ENCODE results near the gene GRIA4. TPM values are rescaled to one million over a fixed set of nuclear protein-coding genes. Genes with fewer than 3 reads are reported as not detected.

The GRIA4 gene
- total RNA-seq, 1 donor from 2014 or later = not detected

- intact Hi-C loops (cut with DNase I) = no loop called here
- Histone ChIP-seq H3K27me3 (no peaks in the 10 kb centered on the region), H3K27ac (no peak overlapping the region), H3K4me3 (no peak overlapping the region), H3K36me3 (no peaks in the 10 kb centered on the region), H3K4me1 (no peaks in the 10 kb centered on the region), H3K9me3 (no peaks in the 10 kb centered on the region)
- no peak for TF ChIP-seq POLR2AphosphoS5 (IDR thresholded peaks at IDR 0.05; ENCODE audit: insufficient read depth in 1 of 2, low read depth in 1 of 2)
- no peak for TF ChIP-seq CTCF (IDR thresholded peaks at IDR 0.05)
- no peak for TF ChIP-seq POLR2A (IDR thresholded peaks at IDR 0.05)
- DNase-seq (ENCODE audit: extremely low spot score in 2 of 2) = no peak
Observed at GRCh38 chr11:105900515-105901035, 290.7 kb downstream of the GRIA4 start.

GRCh38 chr11:105903113-105903512, 293.2 kb downstream of the GRIA4 start:
- H3K4me1 ChIP-seq = no peaks in the 10 kb centered on the region
- intact Hi-C loops (cut with DNase I) = no loop called here
- no peaks in the 10 kb centered on the region for H3K9me3 ChIP-seq
- H3K36me3 ChIP-seq = no peaks in the 10 kb centered on the region
- TF ChIP-seq CTCF (IDR thresholded peaks at IDR 0.05) (no peak), POLR2AphosphoS5 (IDR thresholded peaks at IDR 0.05; ENCODE audit: insufficient read depth in 1 of 2, low read depth in 1 of 2) (no peak), POLR2A (IDR thresholded peaks at IDR 0.05) (no peak)
- H3K27ac ChIP-seq = no peak overlapping the region
- no peak overlapping the region for H3K4me3 ChIP-seq
- DNase-seq (ENCODE audit: extremely low spot score in 2 of 2) = no peak
- no peaks in the 10 kb centered on the region for H3K27me3 ChIP-seq

GRCh38 chr11:105906517-105906916, 296.6 kb downstream of the GRIA4 start:
- intact Hi-C loops (cut with DNase I) = no loop called here
- no peaks in the 10 kb centered on the region for H3K4me1 ChIP-seq
- H3K27ac ChIP-seq = no peak overlapping the region
- no peaks in the 10 kb centered on the region for H3K9me3 ChIP-seq
- H3K27me3 ChIP-seq = no peaks in the 10 kb centered on the region
- no peaks in the 10 kb centered on the region for H3K36me3 ChIP-seq
- TF ChIP-seq POLR2A (IDR thresholded peaks at IDR 0.05) = no peak
- no peak for TF ChIP-seq POLR2AphosphoS5 (IDR thresholded peaks at IDR 0.05; ENCODE audit: insufficient read depth in 1 of 2, low read depth in 1 of 2)
- TF ChIP-seq CTCF (IDR thresholded peaks at IDR 0.05) = no peak
- H3K4me3 ChIP-seq = no peak overlapping the region
- no peak for DNase-seq (ENCODE audit: extremely low spot score in 2 of 2)

- intact Hi-C loops (cut with DNase I) = no loop called here
- no peaks in the 10 kb centered on the region for H3K27me3 ChIP-seq
- TF ChIP-seq POLR2A (IDR thresholded peaks at IDR 0.05) (no peak), POLR2AphosphoS5 (IDR thresholded peaks at IDR 0.05; ENCODE audit: insufficient read depth in 1 of 2, low read depth in 1 of 2) (no peak), CTCF (IDR thresholded peaks at IDR 0.05) (no peak)
Observed at GRCh38 chr11:105907319-105907718, 297.4 kb downstream of the GRIA4 start.

GRCh38 chr11:105910095-105910715, 300.3 kb downstream of the GRIA4 start:
- H3K27me3 ChIP-seq = no peaks in the 10 kb centered on the region
- no peak overlapping the region for H3K27ac ChIP-seq
- no peaks in the 10 kb centered on the region for H3K36me3 ChIP-seq
- DNase-seq (ENCODE audit: extremely low spot score in 2 of 2) = no peak
- intact Hi-C loops (cut with DNase I) = no loop called here
- H3K9me3 ChIP-seq = no peaks in the 10 kb centered on the region
- H3K4me3 ChIP-seq = no peak overlapping the region
- TF ChIP-seq POLR2A (IDR thresholded peaks at IDR 0.05) (no peak), CTCF (IDR thresholded peaks at IDR 0.05) (no peak), POLR2AphosphoS5 (IDR thresholded peaks at IDR 0.05; ENCODE audit: insufficient read depth in 1 of 2, low read depth in 1 of 2) (no peak)
- no peaks in the 10 kb centered on the region for H3K4me1 ChIP-seq

More at GRCh38 chr11:105907319-105907718, 297.4 kb downstream of the GRIA4 start:
- Histone ChIP-seq H3K9me3 (no peaks in the 10 kb centered on the region), H3K36me3 (no peaks in the 10 kb centered on the region), H3K4me3 (no peak overlapping the region), H3K4me1 (no peaks in the 10 kb centered on the region), H3K27ac (no peak overlapping the region)
- no peak for DNase-seq (ENCODE audit: extremely low spot score in 2 of 2)
